Panc1 (cell line): ENCODE data around the gene DEUP1. TPM values are rescaled to one million over a fixed set of nuclear protein-coding genes. Genes with fewer than 3 reads are reported as not detected.

ENCODE experiments used
- ATAC-seq: fragments of 200-7000 bp; cut with Tn5 transposase; 2 replicates; pipeline ENCODE4 v1.9.1; 2020; ENCODE audit warnings: mild to moderate bottlenecking, moderate library complexity
- BruUV-seq: library from RNA; stranded (reverse); fragments of 400-500 nt; replicated peaks from 2 replicates; lab custom pipeline; 2021; lab: Mats Ljungman, UMichigan
- CTCF ChIA-PET: fragments of 300-600 bp; sonication (Branson Sonifier 250); formaldehyde crosslinking; loops from one replicate; lab custom pipeline; 2022; ENCODE audit warnings: antibody characterized with exemption; lab: Charles Lee
- POLR2A ChIA-PET: fragments of 300-600 bp; sonication (Branson Sonifier 250); formaldehyde crosslinking; loops from one replicate; lab custom pipeline; 2022; ENCODE audit warnings: antibody characterized with exemption; lab: Charles Lee
- DNase-seq: peaks from one replicate; pipeline ENCODE4 v3.0.0-alpha.2; 2010; ENCODE audit warnings: low read depth, low spot score
- H3K27ac ChIP-seq: 2 replicates; pipeline ENCODE4 v1.5.1; 2011; ENCODE audit warnings: mild to moderate bottlenecking, low read length, inconsistent platforms
- H3K27me3 ChIP-seq: fragments of 200-500 bp; sonication (Bioruptor generic); 2 replicates; pipeline ENCODE4 v1.6.0; 2014; ENCODE audit warnings: low read length, inconsistent platforms; ENCODE audit not compliant: control insufficient read depth, insufficient read depth
- H3K36me3 ChIP-seq: fragments of 200-500 bp; sonication (Bioruptor generic); 2 replicates; pipeline ENCODE4 v1.5.1; 2014; ENCODE audit warnings: inconsistent platforms, mild to moderate bottlenecking, low read length, moderate library complexity; ENCODE audit not compliant: control insufficient read depth, insufficient read depth
- H3K4me1 ChIP-seq: 2 replicates; pipeline ENCODE4 v1.5.1; 2011; ENCODE audit warnings: inconsistent platforms, mild to moderate bottlenecking, low read length, moderate library complexity; ENCODE audit not compliant: control insufficient read depth, insufficient read depth
- H3K4me3 ChIP-seq, 2 experiments: 2 replicates each; pipeline ENCODE4 v1.5.1; 2011 to 2012; ENCODE audit warnings: low read depth in 2 of 2, low read length in 2 of 2, mild to moderate bottlenecking in 2 of 2, inconsistent platforms in 1 of 2, moderate library complexity in 1 of 2
- H3K9me3 ChIP-seq: fragments of 200-500 bp; sonication (Bioruptor generic); 2 replicates; pipeline ENCODE4 v1.5.1; 2014; ENCODE audit warnings: low read depth, mild to moderate bottlenecking, inconsistent platforms, low read length, moderate library complexity; ENCODE audit not compliant: control insufficient read depth, insufficient read depth
- POLR2AphosphoS5 ChIP-seq: IDR thresholded peaks from 2 replicates; pipeline ENCODE4 v1.6.1; 2012; ENCODE audit warnings: mild to moderate bottlenecking, low read depth, low read length, moderate library complexity
- SIN3A ChIP-seq: IDR thresholded peaks from 2 replicates; pipeline ENCODE4 v1.6.1; 2012; ENCODE audit warnings: low read depth, mild to moderate bottlenecking, low read length, moderate library complexity, borderline replicate concordance; ENCODE audit not compliant: insufficient read depth
- TCF7L2 ChIP-seq: IDR thresholded peaks from 2 replicates; pipeline ENCODE4 v1.6.1; 2011; ENCODE audit warnings: mild to moderate bottlenecking, low read depth, low read length, inconsistent platforms
- in situ Hi-C: cut with HindIII; loops from 2 replicates; pipeline ENCODE4 v1.10.0; 2016; ENCODE audit warnings: low sequenced_read_pairs, low pct_unique_long_range_greater_than_20kb
- intact Hi-C: fragments of 100-400 bp; cut with micrococcal nuclease; formaldehyde crosslinking; loops from one replicate; pipeline ENCODE4 v1.10.0; 2022; ENCODE audit not compliant: unreplicated experiment
- total RNA-seq: library from RNA; stranded (reverse); gene quantifications from one replicate; pipeline ENCODE4 v1.2.1, GENCODE V29; 2021; ENCODE audit not compliant: unreplicated experiment
- TF ChIP-seq, protein P1 (sequence below): fragments of 450-650 bp; IDR thresholded peaks from 2 replicates; pipeline ENCODE4 v1.5.1; 2017; ENCODE audit warnings: mild to moderate bottlenecking
- TF ChIP-seq, protein P2 (sequence below), 2 experiments: IDR thresholded peaks; 2 replicates each; pipeline ENCODE4 v1.6.1; 2011 to 2012; ENCODE audit warnings: low read depth in 2 of 2, control low read depth in 1 of 2, low read length in 1 of 2, mild to moderate bottlenecking in 1 of 2, moderate library complexity in 1 of 2; ENCODE audit not compliant: insufficient read depth in 1 of 2

Gene DEUP1
- total RNA-seq, 1 experiment from 2014 or later = not detected

DNA sequence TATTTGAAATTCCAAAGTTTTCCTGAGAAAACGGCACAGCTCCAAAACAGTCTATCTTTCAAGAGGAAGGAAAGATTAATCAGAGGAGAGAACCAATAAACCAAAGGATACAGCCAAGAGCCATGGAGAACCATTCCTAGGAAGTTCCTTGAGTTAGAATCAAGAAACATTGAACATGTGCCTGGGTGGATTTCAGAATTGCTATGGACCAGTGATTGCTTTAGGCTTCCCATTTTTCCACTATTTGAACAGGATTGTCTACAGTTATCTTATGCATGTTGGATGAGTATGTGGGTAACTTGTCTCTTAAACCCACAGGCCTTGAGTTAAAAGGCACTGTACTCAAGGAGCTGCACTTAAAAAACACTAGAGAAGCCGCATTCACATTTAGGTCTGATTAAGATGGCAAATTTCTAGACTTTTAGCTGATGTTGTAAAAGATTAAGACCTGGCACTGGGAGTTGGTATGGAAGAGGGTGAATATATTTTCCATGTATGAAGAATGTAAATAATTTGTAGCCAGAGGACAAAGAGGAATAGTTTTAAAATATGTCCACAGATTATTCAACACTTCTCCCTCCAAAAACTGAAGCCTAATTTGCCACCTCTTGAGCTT is 11.2 kb upstream of the DEUP1 start:
- intact Hi-C loops (no loop called here), in situ Hi-C loops (no loop called here)
- Histone ChIP-seq H3K4me3 (no peak overlapping the region), H3K36me3 (no peaks in the 10 kb centered on the region), H3K4me1 (no peaks in the 10 kb centered on the region), H3K27ac (no peak overlapping the region), H3K9me3 (peaks cover 11% of the 10 kb centered on the region), H3K27me3 (no peaks in the 10 kb centered on the region)
- ChIA-PET CTCF (no interaction called here), POLR2A (no interaction called here)
- TF ChIP-seq SIN3A = no peak
- TF ChIP-seq, protein P1, sequence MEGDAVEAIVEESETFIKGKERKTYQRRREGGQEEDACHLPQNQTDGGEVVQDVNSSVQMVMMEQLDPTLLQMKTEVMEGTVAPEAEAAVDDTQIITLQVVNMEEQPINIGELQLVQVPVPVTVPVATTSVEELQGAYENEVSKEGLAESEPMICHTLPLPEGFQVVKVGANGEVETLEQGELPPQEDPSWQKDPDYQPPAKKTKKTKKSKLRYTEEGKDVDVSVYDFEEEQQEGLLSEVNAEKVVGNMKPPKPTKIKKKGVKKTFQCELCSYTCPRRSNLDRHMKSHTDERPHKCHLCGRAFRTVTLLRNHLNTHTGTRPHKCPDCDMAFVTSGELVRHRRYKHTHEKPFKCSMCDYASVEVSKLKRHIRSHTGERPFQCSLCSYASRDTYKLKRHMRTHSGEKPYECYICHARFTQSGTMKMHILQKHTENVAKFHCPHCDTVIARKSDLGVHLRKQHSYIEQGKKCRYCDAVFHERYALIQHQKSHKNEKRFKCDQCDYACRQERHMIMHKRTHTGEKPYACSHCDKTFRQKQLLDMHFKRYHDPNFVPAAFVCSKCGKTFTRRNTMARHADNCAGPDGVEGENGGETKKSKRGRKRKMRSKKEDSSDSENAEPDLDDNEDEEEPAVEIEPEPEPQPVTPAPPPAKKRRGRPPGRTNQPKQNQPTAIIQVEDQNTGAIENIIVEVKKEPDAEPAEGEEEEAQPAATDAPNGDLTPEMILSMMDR = no peak
- no peak for TF ChIP-seq TCF7L2
- TF ChIP-seq POLR2AphosphoS5 = no peak
- TF ChIP-seq, protein P2, sequence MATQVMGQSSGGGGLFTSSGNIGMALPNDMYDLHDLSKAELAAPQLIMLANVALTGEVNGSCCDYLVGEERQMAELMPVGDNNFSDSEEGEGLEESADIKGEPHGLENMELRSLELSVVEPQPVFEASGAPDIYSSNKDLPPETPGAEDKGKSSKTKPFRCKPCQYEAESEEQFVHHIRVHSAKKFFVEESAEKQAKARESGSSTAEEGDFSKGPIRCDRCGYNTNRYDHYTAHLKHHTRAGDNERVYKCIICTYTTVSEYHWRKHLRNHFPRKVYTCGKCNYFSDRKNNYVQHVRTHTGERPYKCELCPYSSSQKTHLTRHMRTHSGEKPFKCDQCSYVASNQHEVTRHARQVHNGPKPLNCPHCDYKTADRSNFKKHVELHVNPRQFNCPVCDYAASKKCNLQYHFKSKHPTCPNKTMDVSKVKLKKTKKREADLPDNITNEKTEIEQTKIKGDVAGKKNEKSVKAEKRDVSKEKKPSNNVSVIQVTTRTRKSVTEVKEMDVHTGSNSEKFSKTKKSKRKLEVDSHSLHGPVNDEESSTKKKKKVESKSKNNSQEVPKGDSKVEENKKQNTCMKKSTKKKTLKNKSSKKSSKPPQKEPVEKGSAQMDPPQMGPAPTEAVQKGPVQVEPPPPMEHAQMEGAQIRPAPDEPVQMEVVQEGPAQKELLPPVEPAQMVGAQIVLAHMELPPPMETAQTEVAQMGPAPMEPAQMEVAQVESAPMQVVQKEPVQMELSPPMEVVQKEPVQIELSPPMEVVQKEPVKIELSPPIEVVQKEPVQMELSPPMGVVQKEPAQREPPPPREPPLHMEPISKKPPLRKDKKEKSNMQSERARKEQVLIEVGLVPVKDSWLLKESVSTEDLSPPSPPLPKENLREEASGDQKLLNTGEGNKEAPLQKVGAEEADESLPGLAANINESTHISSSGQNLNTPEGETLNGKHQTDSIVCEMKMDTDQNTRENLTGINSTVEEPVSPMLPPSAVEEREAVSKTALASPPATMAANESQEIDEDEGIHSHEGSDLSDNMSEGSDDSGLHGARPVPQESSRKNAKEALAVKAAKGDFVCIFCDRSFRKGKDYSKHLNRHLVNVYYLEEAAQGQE (IDR thresholded peaks at IDR 0.05; ENCODE audit: insufficient read depth in 1 of 2, low read depth in 2 of 2, low read length in 1 of 2) = no peak
- BruUV-seq = no TSS peak
- DNase-seq = no peak
- no peak for ATAC-seq

DNA sequence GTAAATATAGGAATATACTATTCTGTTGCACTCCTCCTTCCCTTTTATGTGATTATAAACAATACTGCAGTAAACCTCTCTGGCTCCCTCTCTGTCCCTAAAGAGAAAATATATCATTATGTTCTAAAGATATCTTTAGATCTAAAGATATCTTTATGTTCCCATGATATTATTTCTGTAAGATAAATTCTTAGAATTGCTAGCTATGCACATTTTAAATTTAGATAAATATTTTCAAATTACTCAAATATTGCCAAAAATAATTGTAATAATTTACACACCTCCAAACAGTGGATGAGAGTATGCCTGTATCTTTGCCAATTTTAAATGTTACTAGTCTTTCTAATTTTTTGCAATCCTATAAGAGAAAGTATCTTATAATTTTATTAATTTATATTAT is 10.3 kb upstream of the DEUP1 start:
- ATAC-seq = no peak
- intact Hi-C loops = no loop called here
- Histone ChIP-seq H3K4me3 (no peak overlapping the region), H3K9me3 (peaks cover 11% of the 10 kb centered on the region), H3K27ac (no peak overlapping the region), H3K36me3 (no peaks in the 10 kb centered on the region), H3K27me3 (no peaks in the 10 kb centered on the region; the same call in 1 of the 2 replicates), H3K4me1 (no peaks in the 10 kb centered on the region)
- ChIA-PET POLR2A (no interaction called here), CTCF (no interaction called here)
- TF ChIP-seq, protein P1 = no peak
- TF ChIP-seq SIN3A = no peak
- TF ChIP-seq, protein P2 (IDR thresholded peaks at IDR 0.05; ENCODE audit: insufficient read depth in 1 of 2, low read depth in 2 of 2, low read length in 1 of 2) = no peak
- TF ChIP-seq POLR2AphosphoS5 = no peak
- TF ChIP-seq TCF7L2 = no peak
- in situ Hi-C loops = no loop called here
- no TSS peak for BruUV-seq
- DNase-seq = no peak
